Ovary (tissue), 3 donors: ENCODE results near the gene NABP1.

Source experiments
- EP300 ChIP-seq: sonication (generic); formaldehyde crosslinking; IDR thresholded peaks from one replicate; pipeline ENCODE4 v1.6.1; 2017; ENCODE audit warnings: antibody characterized with exemption
- POLR2A ChIP-seq: fragments of 450-650 bp; IDR thresholded peaks from one replicate; pipeline ENCODE4 v1.6.1; 2017; ENCODE audit warnings: antibody characterized with exemption, mild to moderate bottlenecking, moderate library complexity
- TF ChIP-seq, protein P1 (sequence below), 3 donors: fragments of 450-650 bp in 2 of 3; fragments of 200-600 bp in 1 of 3; IDR thresholded peaks; one replicate each; pipeline versions ENCODE4 v1.5.1 to v1.8.0; 2016 to 2022; ENCODE audit warnings: antibody characterized with exemption in 3 of 3, mild to moderate bottlenecking in 1 of 3
- donor health status: DM: no; HTN: no; CAD: no.

DNA sequence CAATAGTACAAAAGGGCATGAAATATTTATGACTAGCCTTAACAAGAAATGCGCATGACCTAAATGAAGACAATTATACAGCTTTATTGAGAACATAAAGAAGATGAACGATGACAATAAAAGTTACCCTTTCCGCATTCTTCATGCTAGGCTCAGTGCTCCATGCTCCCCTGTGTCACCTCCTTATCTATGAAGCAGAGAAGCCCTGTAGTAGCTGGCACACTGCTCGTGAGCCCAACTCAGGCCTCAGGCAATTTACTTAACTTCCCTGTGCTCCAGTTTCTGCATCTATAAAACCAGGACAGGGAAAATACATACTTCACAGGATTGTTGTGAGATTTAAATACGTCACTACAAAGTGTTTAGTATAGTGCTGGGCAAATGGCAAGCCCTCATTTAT lies 34.5 kb upstream of the NABP1 start:
- TF ChIP-seq, protein P1, sequence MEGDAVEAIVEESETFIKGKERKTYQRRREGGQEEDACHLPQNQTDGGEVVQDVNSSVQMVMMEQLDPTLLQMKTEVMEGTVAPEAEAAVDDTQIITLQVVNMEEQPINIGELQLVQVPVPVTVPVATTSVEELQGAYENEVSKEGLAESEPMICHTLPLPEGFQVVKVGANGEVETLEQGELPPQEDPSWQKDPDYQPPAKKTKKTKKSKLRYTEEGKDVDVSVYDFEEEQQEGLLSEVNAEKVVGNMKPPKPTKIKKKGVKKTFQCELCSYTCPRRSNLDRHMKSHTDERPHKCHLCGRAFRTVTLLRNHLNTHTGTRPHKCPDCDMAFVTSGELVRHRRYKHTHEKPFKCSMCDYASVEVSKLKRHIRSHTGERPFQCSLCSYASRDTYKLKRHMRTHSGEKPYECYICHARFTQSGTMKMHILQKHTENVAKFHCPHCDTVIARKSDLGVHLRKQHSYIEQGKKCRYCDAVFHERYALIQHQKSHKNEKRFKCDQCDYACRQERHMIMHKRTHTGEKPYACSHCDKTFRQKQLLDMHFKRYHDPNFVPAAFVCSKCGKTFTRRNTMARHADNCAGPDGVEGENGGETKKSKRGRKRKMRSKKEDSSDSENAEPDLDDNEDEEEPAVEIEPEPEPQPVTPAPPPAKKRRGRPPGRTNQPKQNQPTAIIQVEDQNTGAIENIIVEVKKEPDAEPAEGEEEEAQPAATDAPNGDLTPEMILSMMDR (IDR thresholded peaks at IDR 0.05) = no peak
- TF ChIP-seq EP300 (no peak), POLR2A (no peak)
